Stimulated activated naive CD4-positive, alpha-beta T cell (primary cell): ENCODE data around the gene FOXO3.
A peak's percentile ranks its signal among the peaks of the same experiment; 100 is the strongest.

Experiments
- DNase-seq, 6 experiments: peaks; one replicate each; lab custom pipeline; 2025; lab: John Stamatoyannopoulos, UW

FOXO3 gene

DNA sequence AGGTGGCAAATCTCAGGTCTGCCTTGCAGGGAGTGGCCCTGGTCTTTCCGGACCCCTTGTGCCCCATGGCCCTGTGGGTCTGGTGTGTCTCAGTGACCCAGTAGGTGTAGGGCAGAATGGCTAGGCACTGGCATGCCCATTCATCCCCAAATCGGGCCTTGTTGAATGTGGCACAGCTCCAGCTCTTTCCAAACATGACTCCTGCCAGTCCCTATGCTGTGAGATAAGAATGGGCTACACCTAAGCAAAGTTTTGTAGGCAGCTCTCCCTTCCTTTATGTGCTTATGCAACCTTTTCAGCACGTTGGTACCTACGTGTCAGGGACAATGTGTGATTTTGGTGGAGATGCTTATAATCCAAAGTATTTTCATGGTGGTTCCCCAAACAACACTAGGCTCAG lies 33.9 kb downstream of the FOXO3 start:
- no peak for DNase-seq

DNA sequence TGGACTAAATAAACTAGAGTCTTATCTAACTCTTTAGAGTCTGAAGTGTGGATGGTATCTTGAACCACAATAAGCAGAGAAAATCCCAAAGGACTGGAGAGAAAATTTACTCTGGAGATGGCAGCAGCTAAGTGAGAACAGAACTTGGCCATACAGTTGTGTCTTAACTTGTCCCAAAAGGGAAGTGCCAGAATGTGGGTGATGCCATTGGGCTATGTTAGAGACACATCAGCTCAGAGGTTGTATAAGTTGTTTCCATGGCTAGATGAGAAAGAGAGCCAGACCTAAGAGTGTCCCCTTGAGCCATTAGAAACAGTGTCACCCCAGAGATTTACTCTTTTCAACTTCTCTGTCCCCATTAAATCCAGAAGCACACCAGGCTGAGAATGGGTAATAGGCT lies 36.2 kb downstream of the FOXO3 start:
- no peak for DNase-seq

DNA sequence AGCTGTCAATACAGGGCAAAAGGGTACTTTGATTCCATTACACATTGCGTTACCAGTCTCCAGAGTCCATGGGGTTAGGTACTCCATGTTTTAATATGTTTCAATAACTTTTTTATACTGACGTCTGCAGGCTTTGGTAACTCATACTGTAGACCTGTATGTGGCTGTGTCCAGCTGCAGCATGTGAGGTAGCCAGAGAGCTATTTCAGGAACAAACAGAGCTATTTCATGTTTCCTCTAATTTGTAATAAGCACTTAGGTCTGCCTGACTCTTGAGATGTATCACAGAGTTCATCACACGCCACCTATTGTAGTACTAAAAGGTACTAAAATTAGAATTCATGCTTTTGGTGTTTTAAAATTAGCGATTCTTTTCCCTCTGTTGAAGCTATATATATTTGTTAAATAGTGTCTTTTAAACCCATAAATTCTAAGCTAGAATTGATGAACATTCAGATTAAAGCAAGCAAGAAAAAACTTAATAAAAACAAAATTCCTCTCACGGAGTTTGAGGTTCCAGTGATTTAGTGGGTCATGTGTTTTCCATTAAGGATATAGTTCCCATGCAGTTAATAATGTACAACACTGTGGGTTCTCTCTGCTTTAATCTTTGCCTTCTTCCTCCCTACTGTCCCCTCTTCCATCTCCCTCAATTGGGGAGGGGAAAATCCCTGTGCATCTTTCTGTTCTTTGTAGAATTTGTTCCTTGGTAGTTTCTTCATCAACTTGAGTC lies 37.0 kb downstream of the FOXO3 start:
- no peak for DNase-seq

DNA sequence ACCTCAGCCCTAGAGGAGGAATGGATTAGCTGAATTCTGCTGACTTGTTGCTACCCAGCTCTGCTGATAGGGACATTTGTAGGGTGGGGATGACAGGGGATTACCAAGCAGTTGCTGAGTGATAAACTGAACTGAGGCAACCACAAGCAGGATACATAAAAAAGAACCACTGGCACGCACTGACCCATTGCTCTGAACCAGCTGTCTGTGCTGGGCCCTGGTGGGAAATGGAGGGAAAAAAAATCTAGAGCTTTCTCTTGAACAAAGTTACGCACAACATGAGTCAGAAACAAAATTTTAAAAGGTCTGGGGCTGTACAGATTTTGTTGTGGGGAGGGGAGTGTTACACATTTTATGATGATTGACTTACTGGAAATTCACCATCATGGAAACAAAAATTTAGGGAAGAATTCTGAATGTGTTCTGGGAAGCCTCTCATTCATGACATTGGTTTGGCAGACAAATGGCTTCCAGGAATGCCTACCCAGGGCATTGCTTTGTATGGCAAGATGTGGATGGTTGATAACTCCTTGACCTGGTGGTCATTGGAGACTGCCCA lies 37.7 kb downstream of the FOXO3 start:
- no peak for DNase-seq

DNA sequence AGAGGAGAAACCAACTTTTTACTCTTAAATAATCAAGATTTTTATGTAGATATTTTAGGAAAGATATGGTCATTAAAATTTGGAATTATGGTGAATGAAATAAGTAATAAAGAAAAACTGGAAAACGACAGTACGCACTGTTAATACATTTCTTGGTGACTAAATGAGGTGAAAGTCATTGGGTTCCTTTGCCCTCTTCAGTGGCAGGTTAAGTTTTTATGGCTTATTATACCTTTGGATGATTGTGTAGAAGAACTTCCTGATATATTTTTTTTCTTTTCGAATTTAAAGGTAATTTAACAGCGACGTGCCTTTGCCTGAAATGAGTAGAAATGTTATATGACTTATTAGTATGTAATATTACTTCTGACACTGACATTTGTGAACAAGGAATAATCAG lies 43.4 kb downstream of the FOXO3 start:
- DNase-seq: no peak

DNA sequence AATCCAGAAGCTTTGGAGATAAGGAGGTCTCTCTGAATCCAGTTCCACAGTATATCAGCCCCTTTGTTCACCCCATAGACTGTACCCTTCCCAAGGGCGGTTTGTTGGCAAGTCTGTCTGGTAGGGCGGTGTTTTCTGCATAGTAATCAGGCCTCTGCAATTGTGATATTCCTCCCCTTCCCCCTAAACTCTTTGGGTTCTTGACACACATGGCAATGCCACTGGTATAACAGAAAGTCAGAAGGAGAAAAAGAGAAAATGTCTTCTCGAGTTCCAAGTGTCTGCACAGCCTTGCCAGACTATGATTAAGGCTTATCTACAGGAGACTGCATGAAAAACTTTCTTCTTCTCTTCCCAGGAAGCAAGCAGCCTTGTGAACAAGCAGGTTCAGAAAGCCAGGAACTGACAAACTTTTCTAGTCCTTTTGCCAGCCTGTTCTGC lies 45.6 kb downstream of the FOXO3 start:
- DNase-seq: no peak

DNA sequence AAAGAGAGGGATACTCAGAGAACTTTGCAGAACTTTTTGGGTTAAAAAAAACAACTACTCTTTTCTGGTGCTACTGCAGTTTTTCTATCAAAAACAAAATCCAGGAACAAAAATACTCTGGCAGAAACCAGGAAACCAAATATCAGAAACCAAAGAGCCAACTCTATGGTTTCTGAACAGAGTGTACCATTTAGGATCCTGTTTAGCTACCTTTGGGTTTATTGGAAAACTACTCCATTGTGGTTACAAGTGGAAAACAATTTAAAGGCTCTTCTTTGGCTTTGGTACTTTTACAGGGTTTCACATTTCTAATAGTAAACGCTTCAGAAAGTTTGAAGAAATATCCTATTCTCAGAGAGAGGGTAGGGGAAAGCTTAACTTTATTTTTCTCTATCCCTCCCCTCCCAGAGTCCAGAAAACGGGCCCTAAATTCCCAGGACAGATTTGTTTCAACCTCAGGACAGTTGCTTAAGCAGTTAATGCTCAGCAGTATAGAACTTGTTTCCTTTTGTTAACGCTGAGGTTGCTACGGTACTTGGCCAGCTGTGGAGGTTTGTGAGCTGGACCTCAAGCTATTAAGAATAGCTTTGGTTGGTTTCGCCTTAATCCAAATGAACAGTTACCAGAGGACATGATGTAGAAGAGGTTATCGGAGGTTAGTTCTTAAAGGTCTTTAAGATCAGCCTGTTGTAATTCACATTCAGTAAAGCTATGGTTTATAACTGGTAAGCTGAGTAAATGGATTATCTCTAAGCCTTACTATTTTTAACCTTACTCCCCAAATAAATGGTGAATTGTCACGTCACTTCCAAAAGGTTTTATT lies 47.9 kb downstream of the FOXO3 start:
- DNase-seq: no peak

DNA sequence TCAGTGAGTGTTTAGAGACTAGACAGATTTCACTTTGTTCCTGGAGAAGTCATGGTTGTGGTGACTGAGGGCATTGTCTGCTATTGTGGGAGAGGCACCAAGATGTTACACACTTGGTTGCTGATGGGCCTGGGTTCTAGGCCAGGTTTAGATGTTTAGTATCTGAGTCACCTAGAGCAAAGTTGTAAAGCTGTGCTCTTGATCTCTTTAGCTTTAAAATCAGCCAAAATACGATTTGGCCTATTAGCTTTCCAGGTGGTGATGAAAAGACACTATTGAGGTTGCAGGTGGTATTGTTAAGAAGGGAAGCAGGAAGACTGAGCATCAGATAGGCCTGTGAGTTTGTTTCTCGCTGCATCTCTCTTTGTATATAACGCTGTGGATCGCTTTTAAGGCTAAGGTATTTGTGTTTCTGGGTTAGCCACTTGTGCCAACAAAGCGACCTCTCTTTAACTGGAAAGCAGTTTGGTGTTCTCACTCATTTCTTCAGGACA lies 48.6 kb downstream of the FOXO3 start:
- DNase-seq: no peak

DNA sequence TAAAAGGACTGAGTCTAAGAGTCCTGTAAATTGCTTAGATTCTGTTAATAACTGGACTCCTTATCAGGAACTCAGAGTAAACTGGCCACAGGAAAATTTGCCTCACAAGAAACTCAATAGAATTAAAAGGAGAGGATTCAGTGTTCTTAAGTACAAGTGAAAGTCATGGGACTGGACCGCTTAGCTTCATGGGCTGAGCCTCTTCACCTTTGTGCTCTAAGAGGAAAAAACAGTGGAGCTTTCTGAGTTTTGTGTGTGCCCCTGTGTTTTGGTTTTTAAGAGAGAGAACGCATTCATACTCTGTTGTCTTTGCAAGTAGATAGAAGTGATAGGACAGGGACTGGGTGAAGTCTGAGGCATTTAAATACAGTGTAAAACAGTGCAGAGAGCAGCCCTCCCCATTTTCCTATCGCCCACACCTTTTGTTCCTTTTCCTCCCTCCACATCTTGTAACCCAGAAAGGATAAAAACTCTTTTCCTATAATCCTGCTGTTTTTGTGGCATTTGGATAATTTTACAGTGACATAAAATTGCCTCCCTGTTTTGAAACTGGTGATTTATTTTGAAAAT lies 49.6 kb downstream of the FOXO3 start:
- DNase-seq: no peak

DNA sequence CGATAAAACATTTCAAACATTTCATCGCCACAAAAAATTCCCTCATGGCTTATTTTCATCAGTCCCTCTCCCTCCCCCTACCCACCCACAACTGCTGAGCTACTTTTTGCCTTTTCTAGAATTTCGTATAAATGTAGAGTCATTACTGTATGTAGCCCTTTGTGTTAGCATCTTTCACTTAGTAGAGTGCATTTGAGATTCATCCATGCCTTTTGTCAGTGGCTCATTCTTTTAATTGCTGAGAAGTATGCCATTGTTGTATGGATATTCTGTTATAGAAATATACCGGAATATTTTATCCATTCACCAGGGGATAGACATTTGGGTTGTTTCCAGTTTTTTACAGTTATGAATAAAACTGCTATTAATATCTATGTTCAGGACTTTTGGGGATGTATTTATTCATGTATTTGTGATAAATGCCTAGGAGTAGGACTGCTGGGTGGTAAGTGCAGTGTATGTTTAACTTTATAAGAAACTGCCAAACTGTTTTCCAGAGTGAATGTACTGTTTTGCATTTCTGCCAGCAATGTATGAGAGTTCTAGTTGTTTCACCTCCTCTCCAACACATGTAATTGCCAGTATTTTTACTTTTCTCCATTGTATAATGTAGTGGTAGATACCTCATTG lies 50.4 kb downstream of the FOXO3 start:
- no peak for DNase-seq

DNA sequence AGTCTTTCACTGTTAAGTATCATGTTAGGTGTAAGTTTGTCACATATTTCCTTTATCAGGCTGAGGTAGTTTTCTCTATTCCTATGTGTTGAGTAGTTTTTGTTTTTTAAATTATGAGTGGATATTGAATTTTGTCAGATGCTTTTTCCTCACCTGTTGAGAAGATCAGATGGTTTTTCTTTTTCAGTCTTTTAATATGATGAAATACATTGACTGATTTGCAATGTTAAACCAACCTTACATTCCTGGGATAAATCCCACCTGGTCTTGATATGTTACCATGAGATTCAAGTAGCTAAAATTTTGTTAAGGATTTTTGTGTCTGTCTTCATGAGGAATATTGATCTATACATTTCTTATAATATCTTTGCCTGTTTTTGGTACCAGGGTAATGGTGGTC lies 52.1 kb downstream of the FOXO3 start:
- DNase-seq: no peak

DNA sequence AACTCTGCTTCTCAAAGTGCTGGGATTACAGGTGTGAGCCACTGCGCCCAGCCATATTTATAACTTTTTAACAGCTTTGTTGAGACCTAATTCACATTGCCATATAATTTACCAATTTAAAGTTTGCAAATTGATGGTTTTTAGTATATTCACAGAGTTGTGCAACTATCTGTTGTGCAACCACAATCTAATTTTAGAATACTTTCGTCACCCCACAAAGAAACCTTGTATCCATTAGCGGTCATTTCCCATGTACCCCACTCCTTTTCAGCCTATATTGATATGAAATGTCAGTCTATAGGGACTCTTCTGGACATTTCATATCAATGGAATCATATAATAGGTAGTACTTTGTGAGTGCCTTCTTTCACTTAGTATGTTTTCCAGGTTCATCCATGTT lies 55.8 kb downstream of the FOXO3 start:
- no peak for DNase-seq

DNA sequence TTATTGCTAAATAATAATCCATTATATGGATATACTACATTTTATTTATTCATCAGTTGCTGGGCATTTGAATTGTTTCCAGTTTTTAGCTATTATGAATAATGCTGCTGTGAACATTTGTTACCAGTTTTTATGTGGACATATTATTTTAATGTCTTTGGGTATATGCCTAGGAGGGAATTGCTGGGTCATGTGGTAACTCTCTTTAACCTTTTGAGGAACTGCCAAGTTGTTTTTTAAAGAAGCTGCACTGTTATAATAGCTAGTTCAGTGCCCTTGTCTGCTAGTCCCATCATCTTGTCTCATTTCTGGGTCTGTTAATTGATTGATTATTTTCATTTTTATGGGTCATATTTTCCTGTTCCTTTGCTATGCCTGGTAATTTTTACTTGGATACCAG lies 56.3 kb downstream of the FOXO3 start:
- DNase-seq: no peak

DNA sequence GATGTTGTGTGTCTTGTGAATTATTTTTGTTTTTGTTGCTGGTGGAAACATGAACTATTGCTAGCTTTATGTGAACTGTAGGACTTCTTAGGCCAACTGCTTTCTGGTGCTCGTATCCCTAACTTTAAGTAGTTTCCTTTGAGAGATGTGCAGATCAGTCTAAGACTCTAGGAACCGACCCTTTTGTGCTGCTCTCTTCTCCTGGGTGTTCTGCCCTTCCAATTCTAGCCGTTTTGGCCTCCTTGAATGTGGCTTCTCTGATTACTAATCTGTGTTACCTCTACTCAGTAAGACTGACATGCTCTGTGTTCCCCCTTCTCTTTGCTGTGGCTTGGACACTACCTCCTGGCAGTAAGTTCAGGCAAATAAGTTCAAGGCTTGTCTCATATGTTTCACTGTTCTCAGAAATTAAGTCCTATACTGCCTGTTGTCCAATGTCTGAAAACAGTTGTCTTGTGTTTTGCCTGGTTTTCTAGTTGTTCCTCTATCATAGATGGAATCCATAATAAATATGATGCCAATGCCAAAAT lies 58.0 kb downstream of the FOXO3 start:
- no peak for DNase-seq

DNA sequence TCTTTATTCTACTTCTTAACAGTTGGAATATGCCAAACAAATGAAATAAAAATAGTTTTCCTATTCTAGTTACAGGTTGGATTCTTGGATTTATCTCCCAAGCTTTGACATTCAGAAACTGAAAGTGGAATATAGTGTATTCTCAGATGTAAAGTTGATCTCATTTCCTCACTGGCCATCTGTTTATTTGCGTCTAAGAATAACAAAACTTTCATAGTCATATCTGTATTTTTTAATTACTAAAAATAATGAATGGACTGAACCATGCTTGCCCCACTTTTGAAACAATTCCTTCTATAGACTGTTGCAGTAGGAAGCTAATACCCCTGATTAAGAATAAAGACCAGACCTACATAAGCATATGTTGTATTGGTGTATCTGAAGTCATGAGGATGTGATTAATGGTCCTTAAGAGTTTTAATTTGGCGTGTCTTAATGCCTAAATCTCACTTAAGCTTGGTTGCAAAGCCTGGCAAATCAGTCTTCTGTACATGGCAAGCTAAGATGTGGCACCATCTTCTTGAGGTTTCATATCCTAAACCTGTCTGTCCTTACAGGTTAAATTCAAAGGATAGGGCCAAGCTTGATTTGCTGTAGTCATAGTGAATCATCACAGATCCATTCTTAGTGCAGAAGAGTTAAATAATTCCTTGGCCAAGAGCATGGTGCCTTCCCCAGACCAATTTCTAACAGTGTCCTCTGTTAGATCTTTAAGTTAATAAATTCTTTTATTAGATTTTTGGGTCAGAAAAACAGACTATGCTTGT lies 58.9 kb downstream of the FOXO3 start:
- DNase-seq: peak in 1 of 6 experiments; percentile 7

DNA sequence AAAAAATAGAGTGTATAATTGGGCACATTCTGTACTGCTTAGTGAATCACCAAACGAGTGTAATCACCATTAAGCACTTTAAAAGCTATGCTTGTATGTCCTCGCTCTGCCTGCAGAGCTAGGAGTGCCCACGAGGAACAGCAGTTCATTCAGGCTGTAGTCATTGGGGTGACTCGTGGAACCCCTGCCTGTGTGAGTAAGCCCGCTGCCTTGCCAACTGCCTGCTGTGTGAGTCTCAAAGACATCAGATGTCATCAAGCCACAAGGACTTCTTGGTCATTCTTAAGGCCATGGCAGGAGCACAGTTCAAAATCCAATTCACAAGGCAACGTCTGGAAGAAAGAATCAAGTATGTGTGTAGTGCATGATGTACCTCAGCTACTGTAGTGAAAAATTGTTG lies 60.4 kb downstream of the FOXO3 start:
- no peak for DNase-seq

DNA sequence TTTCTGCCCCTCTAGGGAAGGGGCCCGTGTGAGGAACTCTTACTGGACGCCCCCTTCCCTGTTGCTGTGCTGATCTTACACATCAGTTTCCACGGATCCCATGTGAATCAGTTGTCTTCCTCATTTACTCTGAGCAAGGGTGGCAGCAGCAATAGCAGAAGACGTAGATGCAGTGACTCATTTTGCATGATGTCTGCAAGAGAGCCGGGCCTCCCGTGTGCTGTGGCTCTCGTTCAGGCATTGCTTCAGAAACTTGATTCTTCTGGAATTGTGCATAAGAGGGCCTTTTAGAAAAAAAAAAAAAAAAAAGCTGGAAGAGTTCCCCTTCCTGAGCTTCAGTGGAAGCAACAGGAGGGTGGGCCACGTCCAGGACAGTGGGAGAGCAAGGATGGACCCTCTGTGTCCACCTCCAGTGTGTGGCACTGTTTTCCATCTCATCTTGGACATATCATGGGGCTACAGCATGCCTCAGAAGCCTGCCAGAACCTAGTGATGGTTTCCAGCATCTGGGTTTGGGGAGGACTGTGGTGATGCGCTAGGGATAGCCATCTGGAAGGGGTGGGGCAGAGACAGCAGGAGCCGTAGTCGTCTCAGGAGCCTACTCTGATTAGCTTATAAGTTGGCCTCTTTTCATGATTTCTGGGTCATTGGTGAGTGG lies 62.1 kb downstream of the FOXO3 start:
- DNase-seq: no peak

DNA sequence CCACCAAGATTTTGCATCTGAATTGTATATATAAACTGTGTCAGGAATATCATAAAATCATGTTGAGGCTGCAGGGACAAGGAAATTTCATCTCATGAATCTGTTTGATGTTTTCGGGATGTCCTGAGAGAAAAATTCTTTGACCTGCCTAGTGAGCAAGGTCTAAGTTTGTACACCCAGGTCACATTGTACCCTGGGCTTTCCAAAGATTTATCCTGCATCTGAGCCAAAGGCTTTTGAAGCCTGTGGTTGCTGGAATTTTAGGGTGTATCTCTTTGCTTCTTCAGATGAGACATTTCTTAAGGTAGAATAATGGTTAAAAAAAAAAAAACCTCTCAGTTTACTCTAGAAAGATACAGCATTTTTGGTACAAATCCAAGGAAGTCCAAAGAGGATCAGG lies 63.3 kb downstream of the FOXO3 start:
- DNase-seq: no peak

DNA sequence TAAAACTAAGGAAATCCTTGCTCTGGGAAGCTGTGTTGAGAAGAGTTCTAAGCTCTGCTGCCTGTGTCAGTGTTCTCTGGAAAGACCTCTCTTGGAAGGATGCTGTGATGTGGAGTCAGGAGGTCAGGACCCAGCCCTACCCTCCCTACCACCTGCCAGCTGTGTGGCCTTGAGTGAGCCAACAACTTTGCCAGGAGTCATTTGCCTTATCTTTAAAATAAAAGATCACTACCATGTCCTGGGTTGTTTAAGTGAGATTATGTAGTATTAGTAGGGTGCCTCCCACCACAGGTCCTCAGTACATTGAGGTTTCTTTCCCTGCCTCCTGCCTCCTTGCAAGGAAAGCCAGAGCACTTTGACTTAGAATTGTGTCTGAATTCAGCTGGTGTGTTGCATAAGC lies 64.9 kb downstream of the FOXO3 start:
- no peak for DNase-seq

DNA sequence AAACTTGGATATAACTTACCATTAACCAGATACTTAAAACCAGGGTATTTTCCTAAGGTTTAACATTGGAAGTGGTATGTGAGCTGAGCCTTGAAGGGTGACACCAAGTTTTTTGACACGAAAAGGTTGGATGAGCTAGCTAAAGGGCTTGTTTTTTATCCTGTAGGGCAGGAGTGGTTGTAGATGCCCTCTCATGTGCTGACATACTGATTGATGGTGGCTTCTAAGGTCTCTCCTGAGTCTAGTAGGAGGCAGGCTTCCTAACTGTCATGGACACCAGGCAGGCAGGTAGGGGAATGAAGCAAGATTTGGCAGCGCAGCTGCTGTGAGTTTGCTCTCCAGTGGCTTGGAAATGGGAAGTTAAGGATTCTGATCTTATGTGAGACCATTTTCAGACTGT lies 66.1 kb downstream of the FOXO3 start:
- DNase-seq: no peak
